T-helper 17 cell (primary cell): Measurements from ENCODE around the gene NFATC1. TPM values are rescaled to one million over a fixed set of nuclear protein-coding genes. Genes with fewer than 3 reads are reported as not detected.

ENCODE experiments used
- ATAC-seq: fragments of 150-1000 bp; cut with Tn5 transposase; 2 replicates; pipeline ENCODE4 v1.10.0; 2021; ENCODE audit warnings: mild to moderate bottlenecking, moderate library complexity
- DNase-seq, 3 donors: peaks; one replicate each; pipeline versions ENCODE4 v3.0.0 to v3.0.0-alpha.2; 2020 to 2021
- H3K9me3 ChIP-seq: one replicate; pipeline ENCODE4 v1.7.0; 2013; ENCODE audit warnings: low read length, mild to moderate bottlenecking; ENCODE audit not compliant: control insufficient read depth, poor library complexity, severe bottlenecking
- H3K27ac Mint-ChIP-seq: one replicate; pipeline ENCODE4 v1.8.0; 2022; ENCODE audit warnings: mild to moderate bottlenecking, moderate library complexity, mixed read lengths
- H3K27me3 Mint-ChIP-seq: one replicate; pipeline ENCODE4 v1.8.0; 2022; ENCODE audit warnings: mixed read lengths
- H3K36me3 Mint-ChIP-seq: one replicate; pipeline ENCODE4 v1.8.0; 2022; ENCODE audit warnings: low read depth, mixed read lengths
- H3K4me1 Mint-ChIP-seq: one replicate; pipeline ENCODE4 v1.8.0; 2022; ENCODE audit warnings: mild to moderate bottlenecking, mixed read lengths
- H3K4me3 Mint-ChIP-seq: one replicate; pipeline ENCODE4 v1.8.0; 2022; ENCODE audit warnings: mild to moderate bottlenecking, moderate library complexity, mixed read lengths
- total RNA-seq, 4 donors: library from RNA in 2 of 4; stranded (reverse) in 2 of 4; gene quantifications; one replicate each; pipeline ENCODE4 v1.2.3 and lab custom pipeline; 2022 to 2026

NFATC1 gene
- total RNA-seq, 2 donors from 2014 or later, result 73.4 to 77.8 TPM

DNA sequence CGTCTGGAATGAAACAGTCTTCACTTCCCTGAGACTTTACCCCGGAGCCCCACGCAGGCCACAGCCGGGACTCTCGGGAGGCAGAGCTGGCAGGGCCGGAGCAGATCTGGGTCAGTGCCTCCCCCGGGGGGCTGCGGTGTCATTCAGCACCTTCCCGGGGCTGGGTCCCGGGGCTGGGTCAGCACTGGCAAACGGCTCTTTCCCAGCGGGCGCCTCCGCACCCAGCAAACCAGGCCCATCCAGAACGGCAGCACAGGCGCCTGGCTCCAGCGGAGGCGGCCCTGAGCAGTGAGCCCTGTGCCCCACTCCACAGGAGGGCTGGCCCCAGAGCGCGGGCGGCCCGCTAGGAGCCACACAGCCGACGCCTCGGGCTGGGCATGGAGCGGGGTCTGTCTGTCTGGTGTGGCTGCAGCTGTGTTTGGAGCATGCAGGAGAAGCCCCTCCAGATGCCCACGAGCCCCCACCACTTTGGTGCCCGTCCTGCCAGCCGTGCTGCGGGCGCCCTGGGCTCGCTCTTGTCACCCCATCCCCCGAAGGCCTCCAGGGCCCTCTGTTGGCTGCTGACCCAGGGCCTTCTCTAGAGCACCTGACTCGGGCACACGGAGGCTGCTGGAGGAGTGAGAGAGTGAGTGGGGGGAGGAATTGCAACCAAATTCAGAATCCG, 151.8 kb downstream of the NFATC1 start:
- DNase-seq (no peak), ATAC-seq (no peak)
- Mint-ChIP-seq H3K27me3 (no peaks in the 10 kb centered on the region), H3K27ac (no peak overlapping the region), H3K4me1 (no peaks in the 10 kb centered on the region), H3K4me3 (no peak overlapping the region), H3K36me3 (no peaks in the 10 kb centered on the region)
- no peaks in the 10 kb centered on the region for H3K9me3 ChIP-seq

DNA sequence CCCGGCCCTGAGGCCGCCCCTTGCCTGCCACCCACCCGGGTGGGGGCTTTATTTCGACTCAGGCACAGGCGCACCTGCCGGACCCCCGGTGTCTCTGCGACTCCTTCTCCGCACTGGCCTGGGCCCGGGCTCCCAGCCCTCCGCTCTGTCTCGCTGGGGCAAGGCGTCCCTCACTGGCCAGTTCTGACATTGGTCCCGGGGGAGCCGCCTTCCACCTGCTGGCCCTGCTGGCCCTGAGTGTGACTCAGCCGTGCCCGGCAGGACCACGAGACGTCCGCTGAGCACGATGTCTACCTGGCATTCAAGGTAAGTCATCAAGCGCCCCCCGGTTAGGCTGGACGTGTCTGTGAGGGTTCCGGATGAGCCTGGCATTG, 152.3 kb downstream of the NFATC1 start:
- no peak for ATAC-seq
- no peaks in the 10 kb centered on the region for H3K27me3 Mint-ChIP-seq
- no peak overlapping the region for H3K4me3 Mint-ChIP-seq
- H3K4me1 Mint-ChIP-seq, result no peaks in the 10 kb centered on the region
- H3K9me3 ChIP-seq, result no peaks in the 10 kb centered on the region
- no peaks in the 10 kb centered on the region for H3K36me3 Mint-ChIP-seq
- H3K27ac Mint-ChIP-seq, result no peak overlapping the region
- no peak for DNase-seq

DNA sequence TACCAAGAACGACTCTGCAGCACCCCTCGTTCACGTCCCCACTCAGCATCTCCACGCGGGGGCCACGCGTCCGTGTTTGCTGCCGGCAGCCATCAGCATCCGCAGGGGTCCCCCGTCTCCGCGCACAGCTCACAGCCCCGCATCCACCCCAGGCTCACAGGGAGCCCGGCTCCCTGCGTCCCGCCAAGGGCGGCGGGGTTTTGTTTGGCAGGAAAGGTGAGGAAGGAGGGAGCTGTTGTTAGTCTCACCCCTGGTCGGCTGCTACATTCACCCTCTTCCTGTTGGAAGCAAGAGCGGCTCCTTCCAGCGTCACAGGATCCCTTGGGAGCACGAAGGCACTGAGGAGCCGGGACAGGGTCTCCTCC, 152.9 kb downstream of the NFATC1 start:
- Mint-ChIP-seq H3K36me3 (no peaks in the 10 kb centered on the region), H3K27ac (no peak overlapping the region), H3K4me3 (no peak overlapping the region), H3K27me3 (no peaks in the 10 kb centered on the region), H3K4me1 (no peaks in the 10 kb centered on the region)
- ATAC-seq (no peak), DNase-seq (no peak)
- H3K9me3 ChIP-seq, result no peaks in the 10 kb centered on the region

DNA sequence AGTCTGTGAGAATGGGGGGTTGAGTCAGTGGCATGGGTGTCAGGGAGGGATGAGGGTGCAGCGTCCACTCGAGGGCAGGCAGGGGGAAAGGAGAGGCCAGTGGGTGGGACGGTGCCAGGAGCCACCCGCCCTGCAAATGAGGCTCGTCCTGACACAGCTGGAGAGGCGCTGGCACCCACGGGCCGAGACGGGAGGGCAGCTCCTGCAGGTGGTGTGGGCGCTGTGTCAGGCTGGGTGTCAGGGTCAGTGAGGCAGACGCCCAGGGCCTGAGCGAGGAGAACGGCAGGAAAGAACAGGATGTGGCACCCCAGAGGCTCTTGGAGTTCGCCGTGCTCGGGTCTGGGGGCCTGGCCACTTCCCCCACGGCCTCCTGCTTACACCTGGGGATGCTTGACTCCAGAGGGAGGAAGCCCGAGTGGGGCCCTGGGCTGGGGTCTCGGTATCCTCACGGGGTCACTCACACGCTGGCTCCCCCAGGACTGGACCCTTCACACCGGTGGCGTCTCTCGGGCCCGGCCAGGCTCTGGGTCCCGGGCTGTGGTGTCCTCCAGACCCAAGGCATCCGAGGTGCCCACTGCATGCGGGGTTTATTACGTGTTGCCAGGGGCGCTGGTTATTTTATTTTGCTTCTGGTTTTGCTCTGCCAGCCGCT, 153.4 kb downstream of the NFATC1 start:
- Mint-ChIP-seq H3K27ac (no peak overlapping the region), H3K27me3 (no peaks in the 10 kb centered on the region), H3K4me1 (no peaks in the 10 kb centered on the region), H3K36me3 (no peaks in the 10 kb centered on the region), H3K4me3 (no peak overlapping the region)
- ATAC-seq (no peak), DNase-seq (no peak)
- no peaks in the 10 kb centered on the region for H3K9me3 ChIP-seq

DNA sequence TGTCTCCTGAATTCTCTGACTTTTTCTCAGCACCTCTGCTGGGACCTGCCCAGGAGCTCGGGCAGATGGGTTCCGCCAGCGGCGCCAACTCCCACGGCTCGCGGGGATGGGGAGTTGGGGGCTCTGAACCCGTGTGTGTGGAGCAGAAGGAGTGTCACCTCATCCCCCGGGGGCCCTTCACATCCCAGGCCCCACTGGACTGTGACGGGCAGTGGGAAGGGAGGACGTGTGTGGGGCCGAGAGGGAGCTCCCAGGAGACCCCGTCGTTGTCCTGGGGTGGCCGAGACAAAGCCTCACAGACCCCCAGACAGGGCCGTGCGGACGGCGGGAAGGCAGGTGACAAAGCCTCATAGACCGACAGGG, 153.9 kb downstream of the NFATC1 start:
- DNase-seq (no peak), ATAC-seq (no peak)
- H3K9me3 ChIP-seq, result no peaks in the 10 kb centered on the region
- H3K4me1 Mint-ChIP-seq, result no peaks in the 10 kb centered on the region
- H3K36me3 Mint-ChIP-seq, result no peaks in the 10 kb centered on the region
- H3K27ac Mint-ChIP-seq, result no peak overlapping the region
- H3K27me3 Mint-ChIP-seq, result no peaks in the 10 kb centered on the region
- H3K4me3 Mint-ChIP-seq, result no peak overlapping the region

DNA sequence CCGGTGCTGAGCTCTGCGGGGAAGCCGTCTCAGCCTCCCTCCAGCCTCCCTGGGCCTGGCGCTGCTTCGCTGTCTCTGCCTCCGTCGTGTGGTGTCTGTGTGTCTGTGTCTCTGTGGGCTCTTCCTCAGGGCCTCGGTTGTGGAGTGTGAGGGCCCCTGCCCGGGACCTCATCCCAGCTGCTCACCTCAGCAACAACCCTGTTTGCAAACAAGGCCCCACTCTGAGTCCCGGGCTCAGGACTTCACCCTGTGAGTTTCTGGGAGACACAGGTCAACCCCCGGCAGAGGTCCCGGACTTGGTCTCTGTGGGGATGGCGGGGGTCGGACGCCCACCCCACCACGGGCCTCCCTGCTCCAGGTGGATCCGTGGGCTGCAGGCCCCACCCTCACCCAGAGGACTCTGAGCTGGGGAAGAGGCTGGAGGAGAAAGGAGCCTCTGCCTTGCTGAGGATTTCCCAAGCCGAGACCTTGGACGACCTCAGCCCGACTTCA, 156.5 kb downstream of the NFATC1 start:
- no peaks in the 10 kb centered on the region for H3K9me3 ChIP-seq
- Mint-ChIP-seq H3K4me1 (no peaks in the 10 kb centered on the region), H3K27ac (no peak overlapping the region), H3K36me3 (no peaks in the 10 kb centered on the region), H3K4me3 (no peak overlapping the region), H3K27me3 (no peaks in the 10 kb centered on the region)
- ATAC-seq, result no peak
- DNase-seq, result no peak

DNA sequence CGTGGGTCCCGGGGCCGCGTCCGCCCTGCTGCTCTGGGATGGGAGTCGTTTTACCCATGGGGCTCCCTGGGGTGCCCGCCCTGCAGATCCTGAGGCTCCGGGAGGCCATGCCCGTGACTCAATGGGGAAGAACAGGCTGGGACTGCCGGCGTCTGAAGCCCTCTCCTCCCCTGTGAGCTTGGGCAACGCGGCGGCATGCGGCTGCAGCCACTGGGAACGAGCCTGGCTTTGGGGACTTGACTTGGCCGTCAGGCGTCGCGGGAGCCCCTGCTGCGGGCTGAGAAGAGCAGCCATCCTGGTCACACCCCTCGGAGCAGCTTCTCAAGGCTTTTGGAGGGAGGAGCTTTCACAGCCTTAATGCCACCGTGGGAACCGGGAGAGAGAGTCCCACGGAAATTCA, 157.0 kb downstream of the NFATC1 start:
- no peaks in the 10 kb centered on the region for H3K9me3 ChIP-seq
- Mint-ChIP-seq H3K27me3 (no peaks in the 10 kb centered on the region), H3K36me3 (no peaks in the 10 kb centered on the region), H3K4me3 (no peak overlapping the region), H3K27ac (no peak overlapping the region), H3K4me1 (no peaks in the 10 kb centered on the region)
- ATAC-seq (no peak), DNase-seq (no peak)

DNA sequence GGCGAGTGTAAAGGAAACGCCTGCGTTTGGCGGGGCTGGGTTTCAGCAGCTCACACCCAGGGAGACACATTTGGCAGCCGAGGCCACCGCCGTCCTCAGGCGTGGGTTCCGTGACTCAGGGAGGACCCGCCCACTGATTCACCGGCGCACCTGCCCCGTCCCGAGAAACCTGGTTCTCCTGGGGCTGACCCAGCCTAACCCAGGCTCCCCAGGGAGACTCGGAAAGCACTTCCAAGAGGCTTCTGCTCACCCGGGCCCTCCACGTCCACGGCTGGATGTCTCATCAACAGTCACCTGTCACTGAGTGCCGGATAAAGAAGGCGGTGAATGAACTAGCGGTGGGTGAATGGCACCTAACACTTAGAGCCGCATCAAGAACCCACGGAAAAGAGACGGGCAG, 157.4 kb downstream of the NFATC1 start:
- H3K36me3 Mint-ChIP-seq, result no peaks in the 10 kb centered on the region
- DNase-seq (no peak), ATAC-seq (no peak)
- no peaks in the 10 kb centered on the region for H3K27me3 Mint-ChIP-seq
- H3K4me1 Mint-ChIP-seq, result no peaks in the 10 kb centered on the region
- H3K27ac Mint-ChIP-seq, result no peak overlapping the region
- no peaks in the 10 kb centered on the region for H3K9me3 ChIP-seq
- H3K4me3 Mint-ChIP-seq, result no peak overlapping the region

DNA sequence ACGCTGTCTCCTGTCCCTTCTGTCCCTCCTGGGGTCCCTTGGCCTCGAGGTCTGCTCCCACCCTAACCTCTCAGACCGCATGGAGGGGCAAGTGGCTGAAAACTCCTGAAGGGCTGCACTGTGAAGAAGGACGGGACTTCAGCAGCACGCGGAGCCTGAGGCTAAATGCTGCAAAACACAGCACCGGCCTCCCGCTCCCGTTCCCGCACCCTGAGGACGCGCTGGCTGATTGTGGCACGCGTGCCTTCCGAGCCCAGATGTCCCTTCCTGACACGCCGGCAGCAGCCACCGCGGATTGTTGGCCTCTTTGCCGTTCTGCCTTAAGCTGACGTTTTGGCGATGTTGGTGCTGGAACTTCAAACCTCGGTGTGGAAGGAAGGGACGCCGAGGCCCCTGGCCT, 158.0 kb downstream of the NFATC1 start:
- Mint-ChIP-seq H3K4me1 (no peaks in the 10 kb centered on the region), H3K27ac (no peak overlapping the region), H3K27me3 (no peaks in the 10 kb centered on the region), H3K36me3 (no peaks in the 10 kb centered on the region), H3K4me3 (no peak overlapping the region)
- ATAC-seq (no peak), DNase-seq (no peak)
- no peaks in the 10 kb centered on the region for H3K9me3 ChIP-seq

DNA sequence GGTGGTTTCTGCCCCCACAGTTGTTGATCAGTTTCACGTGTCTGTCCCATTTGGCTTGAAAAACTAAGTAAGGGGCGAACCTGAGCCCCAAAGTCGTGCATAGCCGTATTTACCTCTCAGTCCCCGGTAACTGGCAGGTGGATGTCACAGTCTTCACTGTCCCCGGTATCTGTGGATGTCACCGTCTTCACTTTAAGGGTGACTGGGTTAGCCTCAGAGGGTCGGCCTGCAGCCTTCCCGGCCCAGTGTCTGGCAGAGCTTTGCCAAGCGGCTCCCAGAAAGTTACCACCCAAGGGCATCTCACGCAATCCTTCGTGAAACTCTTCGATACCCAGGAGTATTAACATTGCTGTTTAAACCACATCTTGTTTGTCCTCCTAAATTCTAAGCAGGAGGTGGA, 158.6 kb downstream of the NFATC1 start:
- Mint-ChIP-seq H3K4me1 (no peaks in the 10 kb centered on the region), H3K27ac (no peak overlapping the region), H3K4me3 (no peak overlapping the region), H3K27me3 (no peaks in the 10 kb centered on the region), H3K36me3 (no peaks in the 10 kb centered on the region)
- ATAC-seq (no peak), DNase-seq (no peak)
- H3K9me3 ChIP-seq, result no peaks in the 10 kb centered on the region

DNA sequence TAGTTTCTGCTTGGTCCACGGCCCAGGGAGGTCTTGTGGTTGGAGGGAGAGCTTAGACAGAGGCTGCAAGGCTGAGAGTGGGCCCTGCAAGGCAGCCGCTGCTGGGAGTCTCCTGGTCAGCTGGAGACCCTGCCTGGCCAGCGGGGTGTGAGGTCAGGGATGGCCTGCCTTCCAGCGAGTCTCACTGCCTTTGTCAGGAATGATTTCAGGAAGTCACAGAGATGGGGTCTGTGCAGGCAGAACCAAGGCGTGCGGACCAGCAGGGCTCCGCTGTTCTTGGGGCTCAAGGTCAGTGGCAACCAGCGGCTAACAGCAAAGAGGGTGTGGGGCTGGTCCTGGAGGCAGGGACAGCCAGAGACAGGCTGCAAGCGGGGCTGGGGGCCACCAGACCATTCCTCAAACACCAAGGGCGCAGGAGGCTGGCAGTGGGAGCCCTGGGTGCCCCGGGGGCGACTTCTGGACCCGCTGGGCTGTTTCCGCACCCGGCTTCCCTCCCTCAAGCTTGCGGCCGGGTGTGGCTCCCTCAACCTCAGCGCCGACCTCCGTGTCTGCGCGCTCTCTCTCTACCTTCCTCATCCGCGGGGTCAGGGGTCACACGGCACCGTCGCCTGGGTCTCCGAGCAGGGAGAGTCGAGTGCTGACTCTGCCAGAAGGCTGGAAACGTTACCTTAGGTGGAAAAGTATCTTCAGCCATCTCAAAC, 159.4 kb downstream of the NFATC1 start:
- Mint-ChIP-seq H3K4me1 (peaks cover 3% of the 10 kb centered on the region), H3K4me3 (no peak overlapping the region), H3K27ac (no peak overlapping the region), H3K36me3 (no peaks in the 10 kb centered on the region), H3K27me3 (peaks cover 6% of the 10 kb centered on the region)
- H3K9me3 ChIP-seq, result no peaks in the 10 kb centered on the region
- ATAC-seq (no peak), DNase-seq (no peak)

DNA sequence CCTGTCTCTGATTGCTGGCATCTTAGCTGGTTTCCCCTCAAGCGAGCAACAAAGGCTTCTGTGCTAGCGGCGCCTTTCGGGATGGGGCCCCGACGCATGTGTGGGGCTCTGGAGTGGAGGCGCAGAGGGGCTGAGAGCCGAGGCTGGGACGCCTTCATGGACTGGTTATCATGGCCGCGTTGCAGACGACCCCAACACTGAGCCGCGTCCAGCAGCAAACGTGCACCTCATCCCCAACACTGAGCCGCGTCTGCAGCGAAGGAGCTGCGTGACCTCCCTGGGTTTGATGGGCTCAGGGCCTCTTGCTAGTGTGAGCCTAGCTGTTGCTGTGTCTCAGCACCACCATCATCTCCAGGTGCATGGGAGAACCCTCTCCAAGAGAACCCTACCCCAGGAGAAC, 160.2 kb downstream of the NFATC1 start:
- Mint-ChIP-seq H3K4me1 (peaks cover 3% of the 10 kb centered on the region), H3K36me3 (no peaks in the 10 kb centered on the region), H3K27ac (no peak overlapping the region), H3K27me3 (peaks cover 6% of the 10 kb centered on the region), H3K4me3 (no peak overlapping the region)
- no peaks in the 10 kb centered on the region for H3K9me3 ChIP-seq
- no peak for DNase-seq
- ATAC-seq, result no peak

DNA sequence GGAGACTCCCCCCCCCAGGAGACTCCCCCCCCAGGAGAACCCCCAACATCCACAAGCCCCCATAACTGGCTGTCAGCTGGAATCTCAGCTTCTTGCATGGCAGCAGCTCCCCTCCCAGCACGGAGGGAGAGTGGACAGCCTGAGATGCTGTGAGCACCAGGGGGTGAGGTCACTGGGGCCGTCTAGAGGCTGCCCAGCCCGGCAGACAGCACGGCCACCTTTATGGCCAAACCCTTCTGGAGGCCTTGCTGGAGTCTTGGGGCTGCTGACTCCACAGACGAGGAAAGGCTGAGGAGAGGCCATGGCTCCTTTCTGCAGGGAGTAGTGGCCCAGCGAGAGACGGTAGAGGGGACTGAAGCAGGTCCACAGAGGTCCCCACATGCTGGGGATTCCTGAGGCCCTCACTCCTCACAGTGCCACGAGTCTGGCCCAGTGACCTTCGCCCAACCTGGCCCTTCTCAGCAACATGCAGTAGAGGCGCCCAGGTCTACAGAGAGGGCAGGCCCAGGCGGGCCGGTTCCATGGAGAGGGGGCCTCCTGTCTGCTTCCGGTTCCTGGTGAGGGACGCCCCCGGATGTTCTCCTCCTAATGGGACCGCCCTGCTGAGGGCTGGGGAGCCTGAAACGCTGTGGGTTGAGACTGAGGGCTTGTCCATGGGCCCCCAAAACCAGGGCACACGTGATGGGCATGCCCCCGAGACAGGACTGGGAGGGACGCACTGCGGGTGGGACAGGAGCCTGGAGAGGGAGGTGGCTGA, 161.3 kb downstream of the NFATC1 start:
- H3K27ac Mint-ChIP-seq, result no peak overlapping the region
- DNase-seq, result no peak
- H3K9me3 ChIP-seq, result no peaks in the 10 kb centered on the region
- H3K36me3 Mint-ChIP-seq, result no peaks in the 10 kb centered on the region
- no peak for ATAC-seq
- H3K4me1 Mint-ChIP-seq, result peaks cover 3% of the 10 kb centered on the region
- H3K27me3 Mint-ChIP-seq, result peaks cover 6% of the 10 kb centered on the region
- no peak overlapping the region for H3K4me3 Mint-ChIP-seq
